ENCODE results near the gene PERCC1.

PERCC1 gene

GRCh38 chr16:1448536-1449116, 17.7 kb downstream of the PERCC1 start:
- DNase-seq: no peak

- DNase-seq: no peak
Measured at GRCh38 chr16:1449201-1449788, 18.4 kb downstream of the PERCC1 start.

GRCh38 chr16:1450218-1450617, 19.3 kb downstream of the PERCC1 start:
- no peak for DNase-seq

GRCh38 chr16:1450841-1451240, 20.0 kb downstream of the PERCC1 start:
- no peak for DNase-seq

GRCh38 chr16:1451702-1452392, 21.0 kb downstream of the PERCC1 start:
- no peak for DNase-seq

- no peak for DNase-seq
Measured at GRCh38 chr16:1452530-1452929, 21.7 kb downstream of the PERCC1 start.

- no peak for DNase-seq
Measured at GRCh38 chr16:1453316-1453715, 22.4 kb downstream of the PERCC1 start.

GRCh38 chr16:1454561-1454960, 23.7 kb downstream of the PERCC1 start:
- DNase-seq: no peak

- DNase-seq: no peak
Measured at GRCh38 chr16:1455190-1456171, 24.6 kb downstream of the PERCC1 start.

- DNase-seq: no peak
Measured at GRCh38 chr16:1456951-1457350, 26.1 kb downstream of the PERCC1 start.

GRCh38 chr16:1457489-1458245, 26.8 kb downstream of the PERCC1 start:
- DNase-seq: no peak

- DNase-seq: peak in 9 of 56 donors; percentile 5 to 22 (median 14)
Measured at GRCh38 chr16:1458336-1458976, 27.6 kb downstream of the PERCC1 start.

GRCh38 chr16:1458977-1459341, 28.1 kb downstream of the PERCC1 start:
- DNase-seq: no peak

- DNase-seq: no peak
Measured at GRCh38 chr16:1459967-1460366, 29.1 kb downstream of the PERCC1 start.

- no peak for DNase-seq
Measured at GRCh38 chr16:1460602-1461138, 29.8 kb downstream of the PERCC1 start.

GRCh38 chr16:1461146-1461545, 30.3 kb downstream of the PERCC1 start:
- DNase-seq: no peak

- DNase-seq: no peak
Measured at GRCh38 chr16:1464196-1464893, 33.5 kb downstream of the PERCC1 start.

- DNase-seq: no peak
Measured at GRCh38 chr16:1464894-1465566, 34.2 kb downstream of the PERCC1 start.

- no peak for DNase-seq
Measured at GRCh38 chr16:1465567-1465915, 34.7 kb downstream of the PERCC1 start.
